WTC11 (cell line): ENCODE measurements around the gene VPS41. TPM values are rescaled to one million over a fixed set of nuclear protein-coding genes. Genes with fewer than 3 reads are reported as not detected.

ENCODE experiments used
- ATAC-seq: fragments of 200-7000 bp; cut with Tn5 transposase; 2 replicates; pipeline ENCODE4 v1.10.0; 2021; ENCODE audit warnings: mild to moderate bottlenecking, moderate library complexity
- CTCF ChIA-PET: fragments of 300-600 bp; sonication (Branson Sonifier 250); formaldehyde crosslinking; loops from one replicate; lab custom pipeline; 2021; ENCODE audit warnings: antibody characterized with exemption; lab: Charles Lee
- POLR2A ChIA-PET: fragments of 350-600 bp; sonication (Branson Sonifier 250); formaldehyde crosslinking; loops from one replicate; lab custom pipeline; 2021; ENCODE audit warnings: antibody characterized with exemption; lab: Charles Lee
- DNase-seq: peaks from one replicate; pipeline ENCODE4 v3.0.0; 2021; ENCODE audit warnings: low spot score
- H3K27ac Mint-ChIP-seq: 2 replicates; pipeline ENCODE4 v1.8.0; 2021; ENCODE audit warnings: mixed read lengths
- H3K27me3 Mint-ChIP-seq: 2 replicates; pipeline ENCODE4 v1.8.0; 2021; ENCODE audit warnings: low read depth, mild to moderate bottlenecking, moderate library complexity, mixed read lengths
- H3K36me3 Mint-ChIP-seq: 2 replicates; pipeline ENCODE4 v1.8.0; 2021; ENCODE audit warnings: mixed read lengths
- H3K4me1 Mint-ChIP-seq: 2 replicates; pipeline ENCODE4 v1.8.0; 2022; ENCODE audit warnings: mixed read lengths
- H3K4me3 Mint-ChIP-seq: 2 replicates; pipeline ENCODE4 v1.8.0; 2021; ENCODE audit warnings: mild to moderate bottlenecking, moderate library complexity, mixed read lengths
- H3K9me3 Mint-ChIP-seq: 2 replicates; pipeline ENCODE4 v1.8.0; 2021; ENCODE audit warnings: mixed read lengths
- ATF2 ChIP-seq: sonication (generic); formaldehyde crosslinking; IDR thresholded peaks from 2 replicates; pipeline ENCODE4 v1.8.1; 2022; ENCODE audit warnings: low read depth, missing genetic modification reagents, borderline replicate concordance
- ATF3 ChIP-seq: sonication (generic); formaldehyde crosslinking; conservative IDR thresholded peaks from 2 replicates; pipeline ENCODE4 v1.8.1; 2022; ENCODE audit warnings: mild to moderate bottlenecking, missing genetic modification reagents
- ELF4 ChIP-seq: sonication (generic); formaldehyde crosslinking; IDR thresholded peaks from 2 replicates; pipeline ENCODE4 v1.8.1; 2022; ENCODE audit warnings: low read depth, mild to moderate bottlenecking, moderate library complexity, missing genetic modification reagents
- EMX1 ChIP-seq: fragments of 250-450 bp; sonication (Bioruptor Pico); IDR thresholded peaks from 2 replicates; pipeline ENCODE4 v1.8.0; 2021; ENCODE audit warnings: mild to moderate bottlenecking
- ETV6 ChIP-seq: sonication (generic); formaldehyde crosslinking; IDR thresholded peaks from 2 replicates; pipeline ENCODE4 v1.8.1; 2022; ENCODE audit warnings: mild to moderate bottlenecking, missing genetic modification reagents
- FOXJ3 ChIP-seq: sonication (generic); formaldehyde crosslinking; IDR thresholded peaks from 2 replicates; pipeline ENCODE4 v1.9.0; 2021; ENCODE audit warnings: missing genetic modification reagents, mild to moderate bottlenecking, borderline replicate concordance
- GTF2I ChIP-seq: fragments of 250-450 bp; sonication (Bioruptor Pico); conservative IDR thresholded peaks from 2 replicates; pipeline ENCODE4 v1.4.0; 2021; ENCODE audit warnings: mild to moderate bottlenecking
- HMGA2 ChIP-seq: fragments of 250-450 bp; sonication (Bioruptor Pico); IDR thresholded peaks from 2 replicates; pipeline ENCODE4 v1.4.0; 2021; ENCODE audit warnings: mild to moderate bottlenecking, moderate library complexity
- NFATC4 ChIP-seq: fragments of 250-450 bp; sonication (Bioruptor Pico); IDR thresholded peaks from 2 replicates; pipeline ENCODE4 v1.9.0; 2021; ENCODE audit warnings: mild to moderate bottlenecking
- PRDM15 ChIP-seq: sonication (generic); formaldehyde crosslinking; IDR thresholded peaks from 2 replicates; pipeline ENCODE4 v1.8.0; 2022; ENCODE audit warnings: missing genetic modification reagents
- SOX15 ChIP-seq: fragments of 250-450 bp; sonication (Bioruptor Pico); IDR thresholded peaks from 2 replicates; pipeline ENCODE4 v1.9.0; 2021; ENCODE audit warnings: mild to moderate bottlenecking
- TCF7 ChIP-seq: sonication (generic); formaldehyde crosslinking; IDR thresholded peaks from 2 replicates; pipeline ENCODE4 v1.8.0; 2022; ENCODE audit warnings: mild to moderate bottlenecking, low read depth, missing genetic modification reagents, moderate library complexity
- USF2 ChIP-seq: sonication (generic); formaldehyde crosslinking; IDR thresholded peaks from 2 replicates; pipeline ENCODE4 v1.8.1; 2023; ENCODE audit warnings: mild to moderate bottlenecking, missing genetic modification reagents, moderate library complexity
- ZNF416 ChIP-seq: fragments of 250-450 bp; sonication (Bioruptor Pico); IDR thresholded peaks from 2 replicates; pipeline ENCODE4 v1.9.0; 2021; ENCODE audit warnings: mild to moderate bottlenecking, inconsistent platforms
- ZNF425 ChIP-seq: fragments of 250-450 bp; sonication (Bioruptor Pico); conservative IDR thresholded peaks from 2 replicates; pipeline ENCODE4 v1.9.0; 2021; ENCODE audit warnings: mild to moderate bottlenecking
- total RNA-seq: library from RNA; stranded (reverse); gene quantifications from 3 replicates; pipeline ENCODE4 v1.2.3, GENCODE V29; 2021
- TF ChIP-seq, protein P1 (sequence below): fragments of 250-450 bp; sonication (Bioruptor Pico); IDR thresholded peaks from 2 replicates; pipeline ENCODE4 v1.9.0; 2021; ENCODE audit warnings: mild to moderate bottlenecking
- TF ChIP-seq, protein P2 (sequence below): sonication (generic); formaldehyde crosslinking; IDR thresholded peaks from 2 replicates; pipeline ENCODE4 v1.8.1; 2023; ENCODE audit warnings: mild to moderate bottlenecking, missing genetic modification reagents
- TF ChIP-seq, protein P3 (sequence below): sonication (generic); formaldehyde crosslinking; IDR thresholded peaks from 2 replicates; pipeline ENCODE4 v1.8.0; 2022; ENCODE audit warnings: mild to moderate bottlenecking, missing genetic modification reagents
- TF ChIP-seq, protein P4 (sequence below): sonication (generic); formaldehyde crosslinking; IDR thresholded peaks from 2 replicates; pipeline ENCODE4 v1.8.0; 2023; ENCODE audit warnings: mild to moderate bottlenecking, missing genetic modification reagents

VPS41 gene
- total RNA-seq, 1 experiment from 2014 or later = 50.3 TPM

DNA sequence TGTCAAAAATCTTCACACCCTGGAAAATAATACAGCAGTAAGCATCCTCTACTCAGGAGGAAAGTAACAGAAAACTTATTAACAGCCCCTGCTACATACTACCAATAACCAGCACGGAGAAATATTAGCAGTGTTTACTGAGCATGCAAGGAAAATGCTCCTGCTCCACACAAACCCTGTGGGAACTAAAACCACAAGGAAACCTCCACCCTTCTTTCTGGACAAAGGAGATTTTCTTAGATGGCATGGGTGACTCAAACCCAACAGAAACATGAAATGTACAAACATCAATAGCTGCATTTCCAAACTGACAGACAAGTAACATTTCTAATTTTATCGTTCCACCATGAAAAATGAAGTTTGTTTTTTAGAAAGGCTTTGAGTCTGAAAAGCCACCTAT lies 113.4 kb downstream of the VPS41 start (continued):
- TF ChIP-seq ZNF425 (CRISPR knock-in tag) = no peak
- no peak for TF ChIP-seq ATF2 (CRISPR knock-in tag)
- TF ChIP-seq SOX15 (CRISPR knock-in tag) = no peak
- TF ChIP-seq, protein P1, sequence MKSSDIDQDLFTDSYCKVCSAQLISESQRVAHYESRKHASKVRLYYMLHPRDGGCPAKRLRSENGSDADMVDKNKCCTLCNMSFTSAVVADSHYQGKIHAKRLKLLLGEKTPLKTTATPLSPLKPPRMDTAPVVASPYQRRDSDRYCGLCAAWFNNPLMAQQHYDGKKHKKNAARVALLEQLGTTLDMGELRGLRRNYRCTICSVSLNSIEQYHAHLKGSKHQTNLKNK (CRISPR knock-in tag) = no peak
- TF ChIP-seq ZNF416 = no peak
- TF ChIP-seq HMGA2 = no peak
- TF ChIP-seq, protein P2, sequence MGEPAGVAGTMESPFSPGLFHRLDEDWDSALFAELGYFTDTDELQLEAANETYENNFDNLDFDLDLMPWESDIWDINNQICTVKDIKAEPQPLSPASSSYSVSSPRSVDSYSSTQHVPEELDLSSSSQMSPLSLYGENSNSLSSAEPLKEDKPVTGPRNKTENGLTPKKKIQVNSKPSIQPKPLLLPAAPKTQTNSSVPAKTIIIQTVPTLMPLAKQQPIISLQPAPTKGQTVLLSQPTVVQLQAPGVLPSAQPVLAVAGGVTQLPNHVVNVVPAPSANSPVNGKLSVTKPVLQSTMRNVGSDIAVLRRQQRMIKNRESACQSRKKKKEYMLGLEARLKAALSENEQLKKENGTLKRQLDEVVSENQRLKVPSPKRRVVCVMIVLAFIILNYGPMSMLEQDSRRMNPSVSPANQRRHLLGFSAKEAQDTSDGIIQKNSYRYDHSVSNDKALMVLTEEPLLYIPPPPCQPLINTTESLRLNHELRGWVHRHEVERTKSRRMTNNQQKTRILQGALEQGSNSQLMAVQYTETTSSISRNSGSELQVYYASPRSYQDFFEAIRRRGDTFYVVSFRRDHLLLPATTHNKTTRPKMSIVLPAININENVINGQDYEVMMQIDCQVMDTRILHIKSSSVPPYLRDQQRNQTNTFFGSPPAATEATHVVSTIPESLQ (CRISPR knock-in tag) = no peak
- TF ChIP-seq, all 79 proteins: peak for 0

- Mint-ChIP-seq H3K9me3 (peaks cover 4% of the 10 kb centered on the region; the same call in 1 of the 2 replicates), H3K27me3 (no peaks in the 10 kb centered on the region), H3K4me1 (peaks cover 11% of the 10 kb centered on the region), H3K27ac (0 out of 2 replicates have a peak overlapping the region, but pooled peaks have one; percentile 7), H3K4me3 (no peak overlapping the region), H3K36me3 (peaks cover 4% of the 10 kb centered on the region; the same call in 1 of the 2 replicates)
- ATAC-seq (peak; percentile 100), DNase-seq (no peak)
- ChIA-PET POLR2A (no interaction called here), CTCF (interaction anchor here (1.0 to 1.4 kb wide), 2 partner anchors 23 to 672 kb away, joined by 3 read pairs; no protein-coding TSS in a partner anchor)
- TF ChIP-seq FOXJ3 (CRISPR knock-in tag) = no peak
- TF ChIP-seq, protein P3, sequence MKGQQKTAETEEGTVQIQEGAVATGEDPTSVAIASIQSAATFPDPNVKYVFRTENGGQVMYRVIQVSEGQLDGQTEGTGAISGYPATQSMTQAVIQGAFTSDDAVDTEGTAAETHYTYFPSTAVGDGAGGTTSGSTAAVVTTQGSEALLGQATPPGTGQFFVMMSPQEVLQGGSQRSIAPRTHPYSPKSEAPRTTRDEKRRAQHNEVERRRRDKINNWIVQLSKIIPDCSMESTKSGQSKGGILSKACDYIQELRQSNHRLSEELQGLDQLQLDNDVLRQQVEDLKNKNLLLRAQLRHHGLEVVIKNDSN (CRISPR knock-in tag) = no peak
- no peak for TF ChIP-seq TCF7 (CRISPR knock-in tag)
- TF ChIP-seq EMX1 (CRISPR knock-in tag) = no peak
- TF ChIP-seq NFATC4 (CRISPR knock-in tag) = no peak
- TF ChIP-seq PRDM15 (CRISPR knock-in tag) = no peak
- TF ChIP-seq GTF2I = no peak
- TF ChIP-seq, protein P4, sequence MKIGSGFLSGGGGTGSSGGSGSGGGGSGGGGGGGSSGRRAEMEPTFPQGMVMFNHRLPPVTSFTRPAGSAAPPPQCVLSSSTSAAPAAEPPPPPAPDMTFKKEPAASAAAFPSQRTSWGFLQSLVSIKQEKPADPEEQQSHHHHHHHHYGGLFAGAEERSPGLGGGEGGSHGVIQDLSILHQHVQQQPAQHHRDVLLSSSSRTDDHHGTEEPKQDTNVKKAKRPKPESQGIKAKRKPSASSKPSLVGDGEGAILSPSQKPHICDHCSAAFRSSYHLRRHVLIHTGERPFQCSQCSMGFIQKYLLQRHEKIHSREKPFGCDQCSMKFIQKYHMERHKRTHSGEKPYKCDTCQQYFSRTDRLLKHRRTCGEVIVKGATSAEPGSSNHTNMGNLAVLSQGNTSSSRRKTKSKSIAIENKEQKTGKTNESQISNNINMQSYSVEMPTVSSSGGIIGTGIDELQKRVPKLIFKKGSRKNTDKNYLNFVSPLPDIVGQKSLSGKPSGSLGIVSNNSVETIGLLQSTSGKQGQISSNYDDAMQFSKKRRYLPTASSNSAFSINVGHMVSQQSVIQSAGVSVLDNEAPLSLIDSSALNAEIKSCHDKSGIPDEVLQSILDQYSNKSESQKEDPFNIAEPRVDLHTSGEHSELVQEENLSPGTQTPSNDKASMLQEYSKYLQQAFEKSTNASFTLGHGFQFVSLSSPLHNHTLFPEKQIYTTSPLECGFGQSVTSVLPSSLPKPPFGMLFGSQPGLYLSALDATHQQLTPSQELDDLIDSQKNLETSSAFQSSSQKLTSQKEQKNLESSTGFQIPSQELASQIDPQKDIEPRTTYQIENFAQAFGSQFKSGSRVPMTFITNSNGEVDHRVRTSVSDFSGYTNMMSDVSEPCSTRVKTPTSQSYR (CRISPR knock-in tag) = no peak
- TF ChIP-seq ATF3 (CRISPR knock-in tag) = no peak
- TF ChIP-seq ETV6 (CRISPR knock-in tag) = no peak
- no peak for TF ChIP-seq ELF4 (CRISPR knock-in tag)
- TF ChIP-seq USF2 (CRISPR knock-in tag) = no peak
Observed at GRCh38 chr7:38781991-38782390, 127.0 kb downstream of the VPS41 start.
